Testis (tissue), 3 donors: Measurements from ENCODE around the gene CFAP107. TPM values are rescaled to one million over a fixed set of nuclear protein-coding genes. Genes with fewer than 3 reads are reported as not detected.
"Not testable (repeated sequence)": the region's sequence is repeated elsewhere in the genome, so short reads cannot be mapped to it uniquely, and the experiment has no call there.

Experiments
- DNase-seq: peaks from one replicate; pipeline ENCODE4 v3.0.0-alpha.2; 2019
- H3K27ac ChIP-seq, 2 donors: fragments of 200-600 bp; sonication (generic); one replicate each; pipeline ENCODE4 v1.5.1; 2019
- H3K27me3 ChIP-seq: fragments of 200-600 bp; sonication (generic); one replicate; pipeline ENCODE4 v1.5.1; 2019
- H3K36me3 ChIP-seq: fragments of 200-600 bp; sonication (generic); one replicate; pipeline ENCODE4 v1.5.1; 2017; ENCODE audit warnings: low read depth; ENCODE audit errors: missing control alignments
- H3K4me1 ChIP-seq: fragments of 200-600 bp; sonication (generic); one replicate; pipeline ENCODE4 v1.5.1; 2019
- H3K4me3 ChIP-seq, 2 donors: fragments of 200-600 bp; sonication (generic); one replicate each; pipeline ENCODE4 v1.5.1; 2017 to 2019
- H3K9me3 ChIP-seq: fragments of 200-600 bp; sonication (generic); one replicate; pipeline ENCODE4 v1.5.1; 2017
- CTCF ChIP-seq, 3 experiments: fragments of 450-650 bp in 2 of 3; fragments of 200-600 bp in 1 of 3; sonication (generic) in 1 of 3; IDR thresholded peaks; one replicate each; pipeline ENCODE4 v1.5.1; 2016 to 2019; ENCODE audit warnings: antibody characterized with exemption in 3 of 3, mild to moderate bottlenecking in 2 of 3, moderate library complexity in 1 of 3
- POLR2A ChIP-seq: fragments of 450-650 bp; IDR thresholded peaks from one replicate; pipeline ENCODE4 v1.6.1; 2017; ENCODE audit warnings: antibody characterized with exemption, mild to moderate bottlenecking, moderate library complexity
- WGBS, 2 donors: methylation state at CpG; one replicate each; pipeline ENCODE4 v1.1.5; 2018; 5-methylcytosine and 5-hydroxymethylcytosine counted together
- intact Hi-C: fragments of 100-400 bp; cut with DNase I; formaldehyde crosslinking; loops from one replicate; pipeline ENCODE4 v1.15.1; 2023; ENCODE audit warnings: low total_unique reads
- polyA plus RNA-seq: library from polyadenylated mRNA; stranded (reverse); fragments of 350-450 nt; fragmentation: Illumina TruSeq; extraction: RNeasy Lipid Tissue Mini Kit (QIAGEN cat#74804); gene quantifications from one replicate; pipeline ENCODE4 v1.2.3, GENCODE V29; 2014; ENCODE audit warnings: low read depth, low replicate concordance; ENCODE audit not compliant: insufficient read depth
- total RNA-seq, 2 donors: library from RNA; depleted of rRNA; stranded (reverse); fragments of >200 nt; gene quantifications; one replicate each; pipeline ENCODE4 v1.2.3, GENCODE V29; 2016

Gene CFAP107
- total and polyA plus RNA-seq, 3 donors from 2014 or later = 8.1 to 87.9 (median 13.4) TPM

DNA sequence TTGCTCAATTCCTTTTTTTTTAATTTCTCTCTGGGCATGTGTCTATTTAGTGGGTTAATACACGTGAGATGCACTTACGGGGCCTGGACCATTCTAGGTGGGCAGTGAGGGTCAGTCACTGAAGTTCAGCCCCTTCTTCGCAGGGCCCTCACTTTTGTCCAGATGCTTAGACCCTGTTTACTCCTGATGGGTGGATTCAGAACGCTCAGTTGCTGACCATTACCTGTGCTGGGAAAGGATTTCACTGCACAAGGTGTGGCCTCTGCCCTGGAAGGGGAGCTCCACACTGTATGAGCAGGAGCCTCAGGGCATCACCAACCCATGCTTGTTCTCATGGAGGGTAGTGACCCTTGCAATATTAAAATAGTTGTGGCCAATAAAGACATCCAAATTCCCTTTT lies 32.1 kb downstream of the CFAP107 start:
- no peak for TF ChIP-seq POLR2A
- TF ChIP-seq CTCF (IDR thresholded peaks at IDR 0.05) = no peak
- no peak for DNase-seq
- WGBS, 2 donors = 67 to 87% methylated on average over 4 of the region's 4 CpGs

GRCh38 chr1:12778907-12779306 lies 32.9 kb downstream of the CFAP107 start:
- intact Hi-C loops = no loop called here
- TF ChIP-seq CTCF (IDR thresholded peaks at IDR 0.05) = no peak
- TF ChIP-seq POLR2A = no peak
- no peak for DNase-seq
- H3K4me3 ChIP-seq = no peak overlapping the region
- H3K27ac ChIP-seq = no peak overlapping the region
- H3K36me3 ChIP-seq = no peaks in the 10 kb centered on the region
- 86 to 87% methylated on average over 6 of the region's 6 CpGs for WGBS, 2 donors
- no peaks in the 10 kb centered on the region for H3K27me3 ChIP-seq
- H3K9me3 ChIP-seq = no peaks in the 10 kb centered on the region
- no peaks in the 10 kb centered on the region for H3K4me1 ChIP-seq

More for the DNA sequence above, 32.1 kb downstream of the CFAP107 start:
- H3K27me3 ChIP-seq = no peaks in the 10 kb centered on the region
- H3K27ac ChIP-seq = no peak overlapping the region
- intact Hi-C loops = no loop called here
- H3K4me1 ChIP-seq = no peaks in the 10 kb centered on the region
- H3K36me3 ChIP-seq = no peaks in the 10 kb centered on the region
- H3K9me3 ChIP-seq = no peaks in the 10 kb centered on the region
- H3K4me3 ChIP-seq = no peak overlapping the region

GRCh38 chr1:12781488-12781887 lies 35.5 kb downstream of the CFAP107 start:
- 66 to 78% methylated on average over 5 of the region's 5 CpGs for WGBS, 2 donors
- H3K27me3 ChIP-seq, H3K4me3 ChIP-seq, DNase-seq, H3K4me1 ChIP-seq, H3K27ac ChIP-seq, intact Hi-C loops, H3K9me3 ChIP-seq, H3K36me3 ChIP-seq: not testable (repeated sequence)

DNA sequence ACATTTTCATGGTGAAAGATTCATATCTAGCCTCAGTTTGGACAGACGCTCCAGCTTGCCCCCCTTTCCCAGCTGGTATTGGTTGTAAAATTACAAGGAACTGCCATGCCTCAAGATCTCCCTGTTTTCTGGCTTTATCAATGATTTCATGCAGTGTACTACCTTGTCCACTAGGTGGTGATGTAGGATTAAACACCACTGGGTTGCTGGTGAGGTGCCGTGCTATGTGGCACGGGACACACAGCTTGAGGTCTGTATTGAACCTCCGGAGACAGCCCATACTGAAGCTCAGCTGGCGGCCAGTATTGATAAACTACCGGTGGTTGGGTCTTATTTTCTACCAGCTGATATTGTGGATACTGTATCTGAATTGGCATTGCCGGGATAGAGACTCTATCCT lies 37.8 kb downstream of the CFAP107 start:
- TF ChIP-seq CTCF (IDR thresholded peaks at IDR 0.05) = peak in 1 of 3 experiments; percentile 33
- H3K4me1 ChIP-seq, H3K9me3 ChIP-seq, DNase-seq, H3K27me3 ChIP-seq, H3K36me3 ChIP-seq, intact Hi-C loops, H3K27ac ChIP-seq, H3K4me3 ChIP-seq: not testable (repeated sequence)
- WGBS, 2 donors = 46 to 79% methylated on average over 2 to 6 of the region's 7 CpGs

- H3K9me3 ChIP-seq, intact Hi-C loops, DNase-seq, H3K4me3 ChIP-seq, H3K4me1 ChIP-seq, H3K27me3 ChIP-seq, H3K36me3 ChIP-seq, H3K27ac ChIP-seq: not testable (repeated sequence)
- 77 to 91% methylated on average over 7 to 8 of the region's 8 CpGs for WGBS, 2 donors
Observed at GRCh38 chr1:12784729-12785128, 38.7 kb downstream of the CFAP107 start.

DNA sequence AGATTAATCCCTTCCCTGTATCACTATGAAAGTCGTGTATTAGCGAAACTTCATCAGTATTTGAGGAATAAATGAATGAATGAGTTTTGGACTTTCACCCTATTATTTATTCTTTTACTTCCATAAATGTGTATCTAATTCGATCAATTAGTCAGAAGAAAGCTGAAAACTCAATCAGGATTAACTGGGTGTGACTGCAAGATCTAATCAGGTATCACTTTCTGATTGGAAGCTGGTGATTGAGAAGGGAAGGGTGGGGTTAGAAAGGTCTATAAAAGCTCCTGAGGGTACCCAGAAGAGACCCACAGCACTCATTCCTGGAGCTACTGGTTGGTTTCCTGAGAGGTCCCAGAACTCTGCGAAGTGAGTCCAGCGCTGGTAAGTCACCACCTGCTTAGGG lies 45.1 kb downstream of the CFAP107 start, which contains the start of gene PRAMEF1:
Gene PRAMEF1, plus strand, starts transcription at position 301 of the 400 bp plus-strand sequence. CDS start 1,831 bp downstream, outside the sequence.
- WGBS, 2 donors = 71 to 94% methylated on average over 3 of the region's 5 CpGs

More for the DNA sequence above, 45.1 kb downstream of the CFAP107 start, which contains the start of gene PRAMEF1:
- DNase-seq, H3K4me1 ChIP-seq, intact Hi-C loops, H3K27me3 ChIP-seq, H3K4me3 ChIP-seq, H3K27ac ChIP-seq, H3K9me3 ChIP-seq, H3K36me3 ChIP-seq: not testable (repeated sequence)
